Neural cell (in vitro differentiated cells): ENCODE data around the gene HRH1. TPM values are rescaled to one million over a fixed set of nuclear protein-coding genes. Genes with fewer than 3 reads are reported as not detected.

Experiments
- H2AFZ ChIP-seq: fragments of 200-600, 300-800 bp; sonication (generic), shearing (Covaris generic); 2 replicates; pipeline ENCODE4 v1.6.0; 2014; ENCODE audit warnings: low read depth, mild to moderate bottlenecking, antibody characterized with exemption, low read length, moderate library complexity
- H3F3A ChIP-seq: fragments of 200-600 bp; shearing (Covaris generic); 2 replicates; pipeline ENCODE4 v1.6.1; 2016; ENCODE audit warnings: mild to moderate bottlenecking, moderate library complexity, mixed read lengths, antibody characterized with exemption, low read length; ENCODE audit not compliant: insufficient read depth, poor library complexity, severe bottlenecking
- H3K27ac ChIP-seq: fragments of 200-600, 300-800 bp; sonication (generic), shearing (Covaris generic); 2 replicates; pipeline ENCODE4 v1.5.1; 2014; ENCODE audit warnings: mild to moderate bottlenecking, low read length, moderate library complexity
- H3K27me3 ChIP-seq: fragments of 300-800, 200-600 bp; sonication (generic), shearing (Covaris generic); 2 replicates; pipeline ENCODE4 v1.6.0; 2014; ENCODE audit warnings: mild to moderate bottlenecking, low read depth, low read length, moderate library complexity; ENCODE audit not compliant: insufficient read depth
- H3K36me3 ChIP-seq: fragments of 300-800, 200-600 bp; sonication (generic), shearing (Covaris generic); 2 replicates; pipeline ENCODE4 v1.5.1; 2014; ENCODE audit warnings: mild to moderate bottlenecking, antibody characterized with exemption, low read length, moderate library complexity; ENCODE audit not compliant: insufficient read depth
- H3K4me2 ChIP-seq: fragments of 300-800, 200-600 bp; sonication (generic), shearing (Covaris generic); 2 replicates; pipeline ENCODE4 v1.6.0; 2014; ENCODE audit warnings: mild to moderate bottlenecking, low read length
- H3K4me3 ChIP-seq: fragments of 300-800, 200-600 bp; sonication (generic), shearing (Covaris generic); 2 replicates; pipeline ENCODE4 v1.5.1; 2014; ENCODE audit warnings: mild to moderate bottlenecking, low read length, moderate library complexity
- H3K79me2 ChIP-seq: fragments of 200-600 bp; shearing (Covaris generic); replicated peaks from 2 replicates; pipeline ENCODE4 v1.6.0; 2014; ENCODE audit warnings: mild to moderate bottlenecking, low read length, moderate library complexity; ENCODE audit not compliant: insufficient read depth
- H3K9ac ChIP-seq: fragments of 300-800, 200-600 bp; sonication (generic), shearing (Covaris generic); 2 replicates; pipeline ENCODE4 v1.6.1; 2016; ENCODE audit warnings: mild to moderate bottlenecking, low read length, mixed read lengths
- H3K9me2 ChIP-seq: fragments of 200-600 bp; shearing (Covaris generic); 2 replicates; pipeline ENCODE4 v1.6.1; 2016; ENCODE audit warnings: mild to moderate bottlenecking, low read length, mixed read lengths; ENCODE audit not compliant: insufficient read depth
- H3K9me3 ChIP-seq: fragments of 200-600, 300-800 bp; sonication (generic), shearing (Covaris generic); 2 replicates; pipeline ENCODE4 v1.6.1; 2016; ENCODE audit warnings: mild to moderate bottlenecking, mixed run types, low read length, moderate library complexity, mixed read lengths
- H4K20me1 ChIP-seq: fragments of 200-600 bp; shearing (Covaris generic); 2 replicates; pipeline ENCODE4 v1.6.1; 2016; ENCODE audit warnings: mild to moderate bottlenecking, mixed run types; ENCODE audit not compliant: insufficient read depth
- EP300 ChIP-seq: fragments of 450-650 bp; conservative IDR thresholded peaks from 2 replicates; pipeline ENCODE4 v1.6.1; 2014; ENCODE audit warnings: antibody characterized with exemption, mild to moderate bottlenecking, moderate library complexity; ENCODE audit not compliant: poor library complexity, severe bottlenecking
- EZH2 ChIP-seq: fragments of 200-600, 300-800 bp; shearing (Covaris generic), sonication (generic); IDR thresholded peaks from 2 replicates; pipeline ENCODE4 v1.6.1; 2014; ENCODE audit warnings: antibody characterized with exemption, low read length, borderline replicate concordance, mild to moderate bottlenecking; ENCODE audit not compliant: insufficient read depth, poor library complexity, severe bottlenecking
- MXI1 ChIP-seq: fragments of 450-650 bp; conservative IDR thresholded peaks from 2 replicates; pipeline ENCODE4 v1.6.1; 2014; ENCODE audit warnings: antibody characterized with exemption, mild to moderate bottlenecking; ENCODE audit not compliant: poor library complexity, severe bottlenecking
- POLR2AphosphoS5 ChIP-seq: IDR thresholded peaks from 2 replicates; pipeline ENCODE4 v1.6.1; 2012
- RAD21 ChIP-seq: fragments of 450-650 bp; conservative IDR thresholded peaks from 2 replicates; pipeline ENCODE4 v1.6.1; 2014; ENCODE audit warnings: antibody characterized with exemption, mild to moderate bottlenecking, moderate library complexity
- SMC3 ChIP-seq: fragments of 450-650 bp; conservative IDR thresholded peaks from 2 replicates; pipeline ENCODE4 v1.6.1; 2014; ENCODE audit warnings: antibody characterized with exemption, mild to moderate bottlenecking, moderate library complexity; ENCODE audit not compliant: poor library complexity
- TAF1 ChIP-seq: IDR thresholded peaks from 2 replicates; pipeline ENCODE4 v1.6.1; 2012; ENCODE audit warnings: low read depth
- polyA plus RNA-seq: library from polyadenylated mRNA; depleted of rRNA; stranded (reverse); fragments of >200 nt; gene quantifications from 2 replicates; pipeline ENCODE4 v1.2.3, GENCODE V29; 2014
- TF ChIP-seq, protein P1 (sequence below): IDR thresholded peaks from 2 replicates; pipeline ENCODE4 v1.6.1; 2012; ENCODE audit warnings: borderline replicate concordance
- TF ChIP-seq, protein P2 (sequence below): fragments of 450-650 bp; IDR thresholded peaks from 2 replicates; pipeline ENCODE4 v1.5.1; 2014; ENCODE audit warnings: antibody characterized with exemption, mild to moderate bottlenecking, moderate library complexity; ENCODE audit not compliant: poor library complexity, severe bottlenecking

The HRH1 gene
- polyA plus RNA-seq, 1 donor from 2014 or later, result 0.06 TPM

DNA sequence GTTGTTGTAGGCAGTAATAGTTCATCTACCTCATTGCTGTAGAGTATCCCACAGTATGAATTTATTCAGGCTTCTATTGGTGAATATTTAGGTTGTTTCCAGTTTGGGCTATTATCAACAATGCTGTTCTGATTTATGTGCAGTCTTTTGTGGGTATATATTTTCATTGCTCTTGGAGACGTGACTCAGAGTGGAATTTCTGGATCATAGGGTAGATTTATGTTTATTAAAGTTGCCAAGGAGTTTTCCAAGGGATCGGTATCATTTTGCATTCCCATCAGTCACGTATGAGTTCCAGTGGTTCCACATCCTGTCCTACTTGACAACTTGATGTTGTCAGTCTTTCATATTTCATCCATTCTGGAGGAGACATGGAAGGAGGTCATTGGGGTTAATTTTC, 8.4 kb upstream of the HRH1 start:
- Histone ChIP-seq H3K9me2 (no peaks in the 10 kb centered on the region), H3K79me2 (no peaks in the 10 kb centered on the region), H2AFZ (no peak overlapping the region), H4K20me1 (no peaks in the 10 kb centered on the region), H3K36me3 (no peaks in the 10 kb centered on the region), H3K4me3 (no peak overlapping the region), H3F3A (no peaks in the 10 kb centered on the region), H3K9me3 (no peaks in the 10 kb centered on the region), H3K27ac (no peak overlapping the region), H3K9ac (no peak overlapping the region), H3K27me3 (no peaks in the 10 kb centered on the region), H3K4me2 (no peak overlapping the region)
- TF ChIP-seq EZH2, result no peak
- no peak for TF ChIP-seq EP300
- TF ChIP-seq, protein P1, sequence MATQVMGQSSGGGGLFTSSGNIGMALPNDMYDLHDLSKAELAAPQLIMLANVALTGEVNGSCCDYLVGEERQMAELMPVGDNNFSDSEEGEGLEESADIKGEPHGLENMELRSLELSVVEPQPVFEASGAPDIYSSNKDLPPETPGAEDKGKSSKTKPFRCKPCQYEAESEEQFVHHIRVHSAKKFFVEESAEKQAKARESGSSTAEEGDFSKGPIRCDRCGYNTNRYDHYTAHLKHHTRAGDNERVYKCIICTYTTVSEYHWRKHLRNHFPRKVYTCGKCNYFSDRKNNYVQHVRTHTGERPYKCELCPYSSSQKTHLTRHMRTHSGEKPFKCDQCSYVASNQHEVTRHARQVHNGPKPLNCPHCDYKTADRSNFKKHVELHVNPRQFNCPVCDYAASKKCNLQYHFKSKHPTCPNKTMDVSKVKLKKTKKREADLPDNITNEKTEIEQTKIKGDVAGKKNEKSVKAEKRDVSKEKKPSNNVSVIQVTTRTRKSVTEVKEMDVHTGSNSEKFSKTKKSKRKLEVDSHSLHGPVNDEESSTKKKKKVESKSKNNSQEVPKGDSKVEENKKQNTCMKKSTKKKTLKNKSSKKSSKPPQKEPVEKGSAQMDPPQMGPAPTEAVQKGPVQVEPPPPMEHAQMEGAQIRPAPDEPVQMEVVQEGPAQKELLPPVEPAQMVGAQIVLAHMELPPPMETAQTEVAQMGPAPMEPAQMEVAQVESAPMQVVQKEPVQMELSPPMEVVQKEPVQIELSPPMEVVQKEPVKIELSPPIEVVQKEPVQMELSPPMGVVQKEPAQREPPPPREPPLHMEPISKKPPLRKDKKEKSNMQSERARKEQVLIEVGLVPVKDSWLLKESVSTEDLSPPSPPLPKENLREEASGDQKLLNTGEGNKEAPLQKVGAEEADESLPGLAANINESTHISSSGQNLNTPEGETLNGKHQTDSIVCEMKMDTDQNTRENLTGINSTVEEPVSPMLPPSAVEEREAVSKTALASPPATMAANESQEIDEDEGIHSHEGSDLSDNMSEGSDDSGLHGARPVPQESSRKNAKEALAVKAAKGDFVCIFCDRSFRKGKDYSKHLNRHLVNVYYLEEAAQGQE, result no peak
- no peak for TF ChIP-seq MXI1
- TF ChIP-seq RAD21, result no peak

DNA sequence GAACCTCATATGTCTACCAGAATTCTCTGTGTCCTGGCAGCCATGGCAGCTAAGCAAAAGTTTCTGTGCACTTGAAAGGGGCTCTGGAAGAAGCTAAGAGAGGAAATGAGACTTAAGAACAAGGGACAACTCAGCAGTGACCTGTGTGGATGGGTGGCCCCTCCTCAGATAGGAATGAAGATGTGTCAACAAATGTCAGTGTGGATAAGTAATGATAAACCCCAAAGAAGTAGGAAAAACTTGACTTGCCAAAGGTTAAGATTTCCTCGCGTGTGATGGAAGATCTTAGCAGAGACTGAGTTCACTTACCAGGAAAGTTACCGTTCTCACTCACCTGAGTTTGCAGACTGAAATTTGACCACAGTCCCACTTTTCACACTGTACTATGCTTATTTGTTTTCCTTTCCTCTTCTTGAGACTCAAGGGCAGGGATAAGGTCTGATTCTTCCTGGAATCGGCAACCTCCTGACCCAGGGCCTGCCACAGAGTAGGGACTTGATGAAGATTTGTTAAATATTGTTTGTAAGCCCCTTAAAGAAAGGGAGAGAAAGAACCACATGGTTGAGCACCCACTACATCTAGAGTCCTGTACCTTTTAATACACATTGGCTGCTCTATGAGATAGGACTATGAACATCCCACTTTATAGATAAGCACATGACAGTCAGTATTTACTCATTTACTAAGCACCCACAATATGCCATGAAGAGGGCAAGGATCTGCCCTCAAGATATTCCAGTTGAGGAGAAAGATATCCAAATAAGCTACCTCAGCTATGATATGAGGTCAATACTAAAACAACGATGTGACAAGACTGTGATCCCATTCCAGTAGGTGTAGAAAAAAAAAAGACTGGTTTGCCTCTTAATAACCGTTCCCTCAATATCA, 7.3 kb upstream of the HRH1 start:
- H3K4me2 ChIP-seq, result no peak overlapping the region
- no peaks in the 10 kb centered on the region for H3K36me3 ChIP-seq
- H3K9ac ChIP-seq, result no peak overlapping the region
- no peak overlapping the region for H3K4me3 ChIP-seq
- no peaks in the 10 kb centered on the region for H3K9me2 ChIP-seq
- H3K27ac ChIP-seq, result no peak overlapping the region
- H3K9me3 ChIP-seq, result no peaks in the 10 kb centered on the region
- H3K27me3 ChIP-seq, result peaks cover 2% of the 10 kb centered on the region
- no peak overlapping the region for H2AFZ ChIP-seq
- H3F3A ChIP-seq, result no peaks in the 10 kb centered on the region
- no peaks in the 10 kb centered on the region for H3K79me2 ChIP-seq
- no peak for TF ChIP-seq MXI1
- TF ChIP-seq, protein P1, result no peak
- TF ChIP-seq EZH2, result no peak
- TF ChIP-seq SMC3, result no peak
- TF ChIP-seq EP300, result no peak
- no peak for TF ChIP-seq RAD21
- no peak for TF ChIP-seq TAF1
- TF ChIP-seq, protein P2, sequence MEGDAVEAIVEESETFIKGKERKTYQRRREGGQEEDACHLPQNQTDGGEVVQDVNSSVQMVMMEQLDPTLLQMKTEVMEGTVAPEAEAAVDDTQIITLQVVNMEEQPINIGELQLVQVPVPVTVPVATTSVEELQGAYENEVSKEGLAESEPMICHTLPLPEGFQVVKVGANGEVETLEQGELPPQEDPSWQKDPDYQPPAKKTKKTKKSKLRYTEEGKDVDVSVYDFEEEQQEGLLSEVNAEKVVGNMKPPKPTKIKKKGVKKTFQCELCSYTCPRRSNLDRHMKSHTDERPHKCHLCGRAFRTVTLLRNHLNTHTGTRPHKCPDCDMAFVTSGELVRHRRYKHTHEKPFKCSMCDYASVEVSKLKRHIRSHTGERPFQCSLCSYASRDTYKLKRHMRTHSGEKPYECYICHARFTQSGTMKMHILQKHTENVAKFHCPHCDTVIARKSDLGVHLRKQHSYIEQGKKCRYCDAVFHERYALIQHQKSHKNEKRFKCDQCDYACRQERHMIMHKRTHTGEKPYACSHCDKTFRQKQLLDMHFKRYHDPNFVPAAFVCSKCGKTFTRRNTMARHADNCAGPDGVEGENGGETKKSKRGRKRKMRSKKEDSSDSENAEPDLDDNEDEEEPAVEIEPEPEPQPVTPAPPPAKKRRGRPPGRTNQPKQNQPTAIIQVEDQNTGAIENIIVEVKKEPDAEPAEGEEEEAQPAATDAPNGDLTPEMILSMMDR, result no peak
- TF ChIP-seq POLR2AphosphoS5, result no peak
- no peaks in the 10 kb centered on the region for H4K20me1 ChIP-seq
